IMR-90 (cell line): ENCODE results near the gene NCKAP5.

Experiments used
- BHLHE40 ChIP-seq: fragments of 150-350 bp; IDR thresholded peaks from 2 replicates; pipeline ENCODE4 v1.6.1; 2016; ENCODE audit warnings: mild to moderate bottlenecking, low read depth, low read length
- CEBPB ChIP-seq: IDR thresholded peaks from 2 replicates; pipeline ENCODE4 v1.6.1; 2012; ENCODE audit warnings: low read depth, low read length, improper control_type of control experiment
- MAZ ChIP-seq: IDR thresholded peaks from 2 replicates; pipeline ENCODE4 v1.6.1; 2012; ENCODE audit warnings: low read depth, mild to moderate bottlenecking, low read length, improper control_type of control experiment, moderate library complexity, borderline replicate concordance
- MXI1 ChIP-seq: IDR thresholded peaks from 2 replicates; pipeline ENCODE4 v1.6.1; 2012; ENCODE audit warnings: low read depth, mild to moderate bottlenecking, low read length, moderate library complexity, borderline replicate concordance
- POLR2A ChIP-seq: IDR thresholded peaks from 2 replicates; pipeline ENCODE4 v1.6.1; 2012; ENCODE audit warnings: mild to moderate bottlenecking, low read depth, low read length
- SMC3 ChIP-seq: fragments of 150-350 bp; IDR thresholded peaks from 2 replicates; pipeline ENCODE4 v1.6.1; 2016; ENCODE audit warnings: low read depth, mild to moderate bottlenecking, antibody characterized with exemption, low read length, moderate library complexity
- USF2 ChIP-seq: fragments of 150-350 bp; IDR thresholded peaks from 2 replicates; pipeline ENCODE4 v1.6.1; 2017; ENCODE audit warnings: mild to moderate bottlenecking, antibody characterized with exemption, low read length, low read depth
- TF ChIP-seq, protein P1 (sequence below): conservative IDR thresholded peaks from 2 replicates; pipeline ENCODE4 v1.5.1; 2012; ENCODE audit warnings: mild to moderate bottlenecking, low read depth, low read length, improper control_type of control experiment
- TF ChIP-seq, protein P2 (sequence below): fragments of 150-350 bp; IDR thresholded peaks from 2 replicates; pipeline ENCODE4 v1.6.1; 2016; ENCODE audit warnings: low read depth, mild to moderate bottlenecking, low read length, moderate library complexity, borderline replicate concordance

- TF ChIP-seq, protein P1, sequence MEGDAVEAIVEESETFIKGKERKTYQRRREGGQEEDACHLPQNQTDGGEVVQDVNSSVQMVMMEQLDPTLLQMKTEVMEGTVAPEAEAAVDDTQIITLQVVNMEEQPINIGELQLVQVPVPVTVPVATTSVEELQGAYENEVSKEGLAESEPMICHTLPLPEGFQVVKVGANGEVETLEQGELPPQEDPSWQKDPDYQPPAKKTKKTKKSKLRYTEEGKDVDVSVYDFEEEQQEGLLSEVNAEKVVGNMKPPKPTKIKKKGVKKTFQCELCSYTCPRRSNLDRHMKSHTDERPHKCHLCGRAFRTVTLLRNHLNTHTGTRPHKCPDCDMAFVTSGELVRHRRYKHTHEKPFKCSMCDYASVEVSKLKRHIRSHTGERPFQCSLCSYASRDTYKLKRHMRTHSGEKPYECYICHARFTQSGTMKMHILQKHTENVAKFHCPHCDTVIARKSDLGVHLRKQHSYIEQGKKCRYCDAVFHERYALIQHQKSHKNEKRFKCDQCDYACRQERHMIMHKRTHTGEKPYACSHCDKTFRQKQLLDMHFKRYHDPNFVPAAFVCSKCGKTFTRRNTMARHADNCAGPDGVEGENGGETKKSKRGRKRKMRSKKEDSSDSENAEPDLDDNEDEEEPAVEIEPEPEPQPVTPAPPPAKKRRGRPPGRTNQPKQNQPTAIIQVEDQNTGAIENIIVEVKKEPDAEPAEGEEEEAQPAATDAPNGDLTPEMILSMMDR: no peak
- TF ChIP-seq USF2: no peak
- no peak for TF ChIP-seq MXI1
- no peak for TF ChIP-seq POLR2A
- TF ChIP-seq MAZ: no peak
- TF ChIP-seq, protein P2, sequence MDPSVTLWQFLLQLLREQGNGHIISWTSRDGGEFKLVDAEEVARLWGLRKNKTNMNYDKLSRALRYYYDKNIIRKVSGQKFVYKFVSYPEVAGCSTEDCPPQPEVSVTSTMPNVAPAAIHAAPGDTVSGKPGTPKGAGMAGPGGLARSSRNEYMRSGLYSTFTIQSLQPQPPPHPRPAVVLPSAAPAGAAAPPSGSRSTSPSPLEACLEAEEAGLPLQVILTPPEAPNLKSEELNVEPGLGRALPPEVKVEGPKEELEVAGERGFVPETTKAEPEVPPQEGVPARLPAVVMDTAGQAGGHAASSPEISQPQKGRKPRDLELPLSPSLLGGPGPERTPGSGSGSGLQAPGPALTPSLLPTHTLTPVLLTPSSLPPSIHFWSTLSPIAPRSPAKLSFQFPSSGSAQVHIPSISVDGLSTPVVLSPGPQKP: no peak
- no peak for TF ChIP-seq BHLHE40
- TF ChIP-seq CEBPB: no peak
- TF ChIP-seq SMC3: no peak
These were observed 832.2 kb downstream of the NCKAP5 start for GRCh38 chr2:132736059-132736458.
